ENCODE data around the gene UBA6. TPM values are rescaled to one million over a fixed set of nuclear protein-coding genes. Genes with fewer than 3 reads are reported as not detected.
"Not testable (repeated sequence)": the region's sequence is repeated elsewhere in the genome, so short reads cannot be mapped to it uniquely, and the experiment has no call there.

Gene UBA6
- total RNA-seq, 4 donors from 2014 or later: 49.2 to 82.6 (median 77.5) TPM

DNA sequence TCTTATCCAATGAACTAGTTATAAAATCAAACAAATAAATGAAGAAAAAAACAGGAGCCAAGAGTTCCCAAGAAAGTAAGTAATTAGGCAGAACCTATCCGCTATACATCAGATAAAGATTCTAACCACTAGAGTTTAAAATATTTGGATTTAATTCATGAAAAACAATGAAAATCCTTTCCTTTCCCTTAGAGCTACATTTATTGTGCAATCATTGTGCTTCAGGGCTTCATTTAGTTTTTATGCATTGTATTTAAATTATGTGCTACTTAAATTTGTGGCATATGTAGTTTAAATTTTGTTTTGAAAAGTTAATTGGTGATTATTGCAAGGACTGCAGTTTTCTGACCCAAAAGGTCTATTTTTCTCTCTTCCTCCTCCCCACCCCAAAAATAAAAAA is 35.3 kb upstream of the UBA6 start:
- ATAC-seq (ENCODE audit: low FRiP score) (no peak), DNase-seq (ENCODE audit: low spot score) (no peak)
- TF ChIP-seq, protein P1, sequence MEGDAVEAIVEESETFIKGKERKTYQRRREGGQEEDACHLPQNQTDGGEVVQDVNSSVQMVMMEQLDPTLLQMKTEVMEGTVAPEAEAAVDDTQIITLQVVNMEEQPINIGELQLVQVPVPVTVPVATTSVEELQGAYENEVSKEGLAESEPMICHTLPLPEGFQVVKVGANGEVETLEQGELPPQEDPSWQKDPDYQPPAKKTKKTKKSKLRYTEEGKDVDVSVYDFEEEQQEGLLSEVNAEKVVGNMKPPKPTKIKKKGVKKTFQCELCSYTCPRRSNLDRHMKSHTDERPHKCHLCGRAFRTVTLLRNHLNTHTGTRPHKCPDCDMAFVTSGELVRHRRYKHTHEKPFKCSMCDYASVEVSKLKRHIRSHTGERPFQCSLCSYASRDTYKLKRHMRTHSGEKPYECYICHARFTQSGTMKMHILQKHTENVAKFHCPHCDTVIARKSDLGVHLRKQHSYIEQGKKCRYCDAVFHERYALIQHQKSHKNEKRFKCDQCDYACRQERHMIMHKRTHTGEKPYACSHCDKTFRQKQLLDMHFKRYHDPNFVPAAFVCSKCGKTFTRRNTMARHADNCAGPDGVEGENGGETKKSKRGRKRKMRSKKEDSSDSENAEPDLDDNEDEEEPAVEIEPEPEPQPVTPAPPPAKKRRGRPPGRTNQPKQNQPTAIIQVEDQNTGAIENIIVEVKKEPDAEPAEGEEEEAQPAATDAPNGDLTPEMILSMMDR (IDR thresholded peaks at IDR 0.05): no peak

DNA sequence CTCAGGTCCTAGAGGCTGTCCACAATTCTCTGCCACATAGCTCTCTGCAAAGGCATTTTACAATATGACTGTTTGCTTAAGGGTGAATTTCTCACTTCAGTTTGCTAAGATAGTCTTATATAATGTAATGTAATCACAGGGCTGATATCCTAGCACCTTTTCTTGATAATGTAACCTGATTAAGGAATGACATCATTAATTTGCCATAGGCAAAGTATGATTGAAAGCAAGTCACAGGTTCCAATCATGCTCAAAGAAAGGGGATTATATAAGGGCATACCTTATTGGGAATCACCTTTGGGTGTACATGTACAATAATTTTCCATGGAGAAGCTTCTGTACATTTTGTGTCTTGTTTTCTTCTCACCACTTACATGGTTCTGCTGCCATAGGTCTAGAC is 34.4 kb upstream of the UBA6 start:
- TF ChIP-seq, protein P1 (IDR thresholded peaks at IDR 0.05): no peak
- ATAC-seq (ENCODE audit: low FRiP score): no peak
- no peak for DNase-seq (ENCODE audit: low spot score)

DNA sequence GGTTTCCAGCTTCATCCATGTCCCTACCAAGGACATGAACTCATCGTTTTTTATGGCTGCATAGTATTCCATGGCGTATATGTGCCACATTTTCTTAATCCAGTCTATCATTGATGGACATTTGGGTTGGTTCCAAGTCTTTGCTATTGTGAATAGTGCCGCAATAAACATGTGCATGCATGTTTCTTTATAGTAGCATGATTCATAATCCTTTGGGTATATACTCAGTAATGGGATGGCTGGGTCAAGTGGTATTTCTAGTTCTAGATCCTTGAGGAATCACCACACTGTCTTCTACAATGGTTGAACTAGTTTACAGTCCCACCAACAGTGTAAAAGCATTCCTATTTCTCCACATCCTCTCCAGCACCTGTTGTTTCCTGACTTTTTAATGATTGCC is 29.6 kb upstream of the UBA6 start:
- not testable (repeated sequence) for DNase-seq (ENCODE audit: low spot score); ATAC-seq (ENCODE audit: low FRiP score)

DNA sequence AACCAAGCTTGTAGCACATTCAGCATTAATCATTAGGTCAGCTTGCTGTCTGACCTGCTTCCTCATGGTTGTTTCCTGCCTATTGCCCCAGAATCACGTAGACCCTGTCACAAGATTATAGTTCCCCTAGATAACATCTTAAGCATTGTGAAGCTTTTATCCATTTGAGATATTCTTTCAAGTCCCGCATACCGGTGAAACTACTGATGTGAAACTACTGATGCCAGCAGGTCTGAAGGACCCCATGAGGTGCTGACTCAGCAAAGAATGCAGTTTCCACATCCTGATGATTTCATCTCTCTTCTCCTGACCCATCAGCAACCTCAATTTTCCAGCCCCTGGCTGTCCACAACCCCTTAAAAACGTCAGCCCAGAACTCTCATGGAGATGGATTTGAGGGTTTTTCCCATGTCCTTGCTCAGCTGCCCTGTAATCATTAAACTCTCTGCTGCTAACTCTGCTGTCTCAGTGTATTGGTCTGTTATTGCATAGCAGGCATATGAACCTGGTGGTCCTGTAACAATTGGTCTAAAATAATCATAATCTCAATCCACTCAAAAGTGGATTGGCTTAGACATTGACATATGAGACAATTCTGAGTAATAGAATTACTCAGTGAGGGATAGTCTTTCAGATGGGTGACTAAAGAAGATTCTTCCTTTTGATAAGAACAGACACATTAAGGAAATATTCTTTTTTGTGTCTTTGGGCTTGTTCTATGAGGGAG is 26.3 kb upstream of the UBA6 start:
- TF ChIP-seq, protein P1 (IDR thresholded peaks at IDR 0.05): no peak
- ATAC-seq (ENCODE audit: low FRiP score) (no peak), DNase-seq (ENCODE audit: low spot score) (no peak)

DNA sequence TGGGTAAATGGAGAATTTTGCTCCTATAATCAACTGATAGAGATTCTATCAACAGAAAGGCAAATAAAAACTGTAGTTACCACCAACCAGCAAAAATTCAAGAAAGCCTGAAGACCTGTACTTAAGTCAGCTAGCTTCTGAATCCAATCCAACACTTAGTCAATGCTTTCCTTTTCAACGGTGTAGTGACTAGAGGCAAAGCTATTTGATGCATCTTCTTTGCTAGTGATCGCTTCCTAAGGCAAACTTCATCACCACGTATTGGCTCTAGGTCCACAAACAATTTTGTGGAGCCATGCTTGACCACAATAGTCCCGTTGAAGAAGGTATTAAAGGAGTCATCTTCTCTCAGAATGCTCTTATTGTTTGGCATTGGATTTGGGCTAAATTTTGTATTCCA is 25.0 kb upstream of the UBA6 start:
- TF ChIP-seq, protein P1 (IDR thresholded peaks at IDR 0.05): no peak
- ATAC-seq (ENCODE audit: low FRiP score): no peak
- DNase-seq (ENCODE audit: low spot score): no peak

DNA sequence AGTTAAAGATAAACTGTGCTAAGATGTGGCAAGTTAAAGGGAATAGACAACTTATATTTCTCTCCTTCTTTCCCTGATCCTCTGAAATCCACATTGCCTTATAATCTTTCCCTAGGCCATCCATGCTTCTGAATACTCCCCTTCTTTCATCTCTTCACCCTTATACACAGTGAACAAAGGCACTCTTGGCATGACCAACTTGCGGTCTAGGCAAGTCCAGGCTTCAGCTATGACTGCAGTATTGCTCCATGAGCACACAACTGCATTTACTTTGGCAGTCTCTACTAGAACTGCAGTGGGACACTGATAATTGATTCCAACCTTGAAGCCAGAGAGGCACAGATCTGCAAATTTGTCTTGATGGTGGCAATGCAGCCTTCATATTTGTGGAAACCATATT is 24.2 kb upstream of the UBA6 start:
- DNase-seq (ENCODE audit: low spot score) (no peak), ATAC-seq (ENCODE audit: low FRiP score) (no peak)
- TF ChIP-seq, protein P1 (IDR thresholded peaks at IDR 0.05): no peak

DNA sequence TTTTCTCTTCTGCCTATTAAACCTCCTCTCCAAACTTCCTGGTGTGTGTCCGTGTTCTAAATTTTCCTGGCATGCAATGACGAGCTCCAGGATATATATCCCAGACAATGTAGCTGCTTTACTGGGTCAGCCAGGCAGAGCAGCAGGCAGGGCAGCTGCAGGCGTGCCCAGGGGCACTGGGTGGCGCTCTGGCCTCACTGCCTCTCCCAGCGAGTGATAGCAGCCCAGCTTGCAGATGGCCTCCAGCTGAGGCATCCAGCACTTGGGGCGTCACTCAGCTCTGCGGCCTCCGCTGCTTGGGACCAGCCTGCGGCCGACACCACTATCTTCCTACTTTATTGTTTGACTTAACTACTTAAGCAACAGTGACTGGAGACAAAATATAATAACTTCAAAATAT is 23.0 kb upstream of the UBA6 start:
- DNase-seq (ENCODE audit: low spot score): no peak
- TF ChIP-seq, protein P1 (IDR thresholded peaks at IDR 0.05): no peak

More for the DNA sequence above, 23.0 kb upstream of the UBA6 start:
- ATAC-seq (ENCODE audit: low FRiP score): no peak
